ENCODE data around the gene SLC16A11.

DNA sequence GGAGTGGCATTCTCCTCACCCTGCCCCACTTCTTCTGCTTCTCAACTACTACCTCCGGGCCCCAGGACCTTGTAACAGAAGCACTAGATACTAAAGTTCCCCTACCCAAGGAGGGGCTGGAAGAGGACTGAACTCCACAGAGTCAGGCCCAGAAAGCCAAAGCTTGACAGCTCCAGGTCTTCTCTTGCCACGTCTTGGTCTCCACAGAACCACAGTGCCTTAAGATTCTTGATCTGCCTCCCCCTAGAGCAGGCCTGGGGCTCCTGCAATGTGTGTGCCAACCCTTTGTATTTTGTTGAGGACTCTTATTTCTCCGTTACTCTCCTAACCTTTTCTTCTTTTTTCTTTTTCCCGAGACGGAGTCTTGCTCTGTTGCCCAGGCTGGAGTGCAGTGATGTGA is 4.1 kb downstream of the SLC16A11 start:
- TF ChIP-seq, protein P1, sequence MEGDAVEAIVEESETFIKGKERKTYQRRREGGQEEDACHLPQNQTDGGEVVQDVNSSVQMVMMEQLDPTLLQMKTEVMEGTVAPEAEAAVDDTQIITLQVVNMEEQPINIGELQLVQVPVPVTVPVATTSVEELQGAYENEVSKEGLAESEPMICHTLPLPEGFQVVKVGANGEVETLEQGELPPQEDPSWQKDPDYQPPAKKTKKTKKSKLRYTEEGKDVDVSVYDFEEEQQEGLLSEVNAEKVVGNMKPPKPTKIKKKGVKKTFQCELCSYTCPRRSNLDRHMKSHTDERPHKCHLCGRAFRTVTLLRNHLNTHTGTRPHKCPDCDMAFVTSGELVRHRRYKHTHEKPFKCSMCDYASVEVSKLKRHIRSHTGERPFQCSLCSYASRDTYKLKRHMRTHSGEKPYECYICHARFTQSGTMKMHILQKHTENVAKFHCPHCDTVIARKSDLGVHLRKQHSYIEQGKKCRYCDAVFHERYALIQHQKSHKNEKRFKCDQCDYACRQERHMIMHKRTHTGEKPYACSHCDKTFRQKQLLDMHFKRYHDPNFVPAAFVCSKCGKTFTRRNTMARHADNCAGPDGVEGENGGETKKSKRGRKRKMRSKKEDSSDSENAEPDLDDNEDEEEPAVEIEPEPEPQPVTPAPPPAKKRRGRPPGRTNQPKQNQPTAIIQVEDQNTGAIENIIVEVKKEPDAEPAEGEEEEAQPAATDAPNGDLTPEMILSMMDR (IDR thresholded peaks at IDR 0.05), result no peak
- no peak for TF ChIP-seq POLR2A (IDR thresholded peaks at IDR 0.05)
